ENCODE results near the gene NSMCE1.
A peak's percentile ranks its signal among the peaks of the same experiment; 100 is the strongest.

DNA sequence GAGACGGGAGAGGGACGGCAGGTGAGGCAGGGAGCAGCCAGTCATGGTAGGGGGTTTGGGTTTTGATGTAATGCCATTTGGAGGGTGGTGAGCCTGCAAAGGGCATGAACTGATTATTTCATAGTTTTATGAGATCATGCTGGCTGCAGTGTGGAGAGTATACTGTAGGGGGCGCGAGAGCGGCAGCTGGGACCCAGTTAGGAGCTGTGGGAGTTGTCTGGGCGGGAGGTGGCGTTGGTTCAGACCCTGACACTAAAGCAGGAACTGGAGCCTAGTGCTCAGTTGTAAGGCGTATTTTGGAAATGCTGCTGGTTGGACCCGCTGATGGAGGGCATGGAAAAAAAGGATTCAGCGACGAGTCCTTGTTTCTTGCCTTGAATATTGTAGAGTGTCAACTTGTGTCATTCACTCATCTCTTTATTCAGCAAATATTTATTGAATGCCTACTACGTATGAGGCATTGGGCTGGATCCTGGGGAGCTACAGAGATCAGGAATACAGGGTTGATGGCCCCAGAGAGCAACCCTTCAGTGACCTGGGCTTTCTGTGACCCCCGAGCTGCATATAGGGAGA, 89.0 kb downstream of the NSMCE1 start:
- TF ChIP-seq, protein P1, sequence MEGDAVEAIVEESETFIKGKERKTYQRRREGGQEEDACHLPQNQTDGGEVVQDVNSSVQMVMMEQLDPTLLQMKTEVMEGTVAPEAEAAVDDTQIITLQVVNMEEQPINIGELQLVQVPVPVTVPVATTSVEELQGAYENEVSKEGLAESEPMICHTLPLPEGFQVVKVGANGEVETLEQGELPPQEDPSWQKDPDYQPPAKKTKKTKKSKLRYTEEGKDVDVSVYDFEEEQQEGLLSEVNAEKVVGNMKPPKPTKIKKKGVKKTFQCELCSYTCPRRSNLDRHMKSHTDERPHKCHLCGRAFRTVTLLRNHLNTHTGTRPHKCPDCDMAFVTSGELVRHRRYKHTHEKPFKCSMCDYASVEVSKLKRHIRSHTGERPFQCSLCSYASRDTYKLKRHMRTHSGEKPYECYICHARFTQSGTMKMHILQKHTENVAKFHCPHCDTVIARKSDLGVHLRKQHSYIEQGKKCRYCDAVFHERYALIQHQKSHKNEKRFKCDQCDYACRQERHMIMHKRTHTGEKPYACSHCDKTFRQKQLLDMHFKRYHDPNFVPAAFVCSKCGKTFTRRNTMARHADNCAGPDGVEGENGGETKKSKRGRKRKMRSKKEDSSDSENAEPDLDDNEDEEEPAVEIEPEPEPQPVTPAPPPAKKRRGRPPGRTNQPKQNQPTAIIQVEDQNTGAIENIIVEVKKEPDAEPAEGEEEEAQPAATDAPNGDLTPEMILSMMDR (IDR thresholded peaks at IDR 0.05) = peak; percentile 86 to 97 (median 93)
- TF ChIP-seq POLR2AphosphoS5 (IDR thresholded peaks at IDR 0.05) = no peak
- TF ChIP-seq EP300 (IDR thresholded peaks at IDR 0.05) = no peak
